HG03095 (cell line): ENCODE measurements around the gene CEP68.

Source experiments
- ATAC-seq: cut with Tn5 transposase; IDR thresholded peaks from one replicate; pipeline ENCODE4 v1.9.1; 2021; ENCODE audit warnings: moderate library complexity; ENCODE audit not compliant: unreplicated experiment

The CEP68 gene

GRCh38 chr2:65055422-65056214, 598 bp upstream of the CEP68 start:
- peak; percentile 30 for ATAC-seq

- ATAC-seq = no peak
Observed at GRCh38 chr2:65057054-65057375, 799 bp downstream of the CEP68 start.

GRCh38 chr2:65057391-65058052, 1.3 kb downstream of the CEP68 start:
- ATAC-seq = no peak

- no peak for ATAC-seq
Observed at GRCh38 chr2:65059071-65059470, 2.9 kb downstream of the CEP68 start.

DNA sequence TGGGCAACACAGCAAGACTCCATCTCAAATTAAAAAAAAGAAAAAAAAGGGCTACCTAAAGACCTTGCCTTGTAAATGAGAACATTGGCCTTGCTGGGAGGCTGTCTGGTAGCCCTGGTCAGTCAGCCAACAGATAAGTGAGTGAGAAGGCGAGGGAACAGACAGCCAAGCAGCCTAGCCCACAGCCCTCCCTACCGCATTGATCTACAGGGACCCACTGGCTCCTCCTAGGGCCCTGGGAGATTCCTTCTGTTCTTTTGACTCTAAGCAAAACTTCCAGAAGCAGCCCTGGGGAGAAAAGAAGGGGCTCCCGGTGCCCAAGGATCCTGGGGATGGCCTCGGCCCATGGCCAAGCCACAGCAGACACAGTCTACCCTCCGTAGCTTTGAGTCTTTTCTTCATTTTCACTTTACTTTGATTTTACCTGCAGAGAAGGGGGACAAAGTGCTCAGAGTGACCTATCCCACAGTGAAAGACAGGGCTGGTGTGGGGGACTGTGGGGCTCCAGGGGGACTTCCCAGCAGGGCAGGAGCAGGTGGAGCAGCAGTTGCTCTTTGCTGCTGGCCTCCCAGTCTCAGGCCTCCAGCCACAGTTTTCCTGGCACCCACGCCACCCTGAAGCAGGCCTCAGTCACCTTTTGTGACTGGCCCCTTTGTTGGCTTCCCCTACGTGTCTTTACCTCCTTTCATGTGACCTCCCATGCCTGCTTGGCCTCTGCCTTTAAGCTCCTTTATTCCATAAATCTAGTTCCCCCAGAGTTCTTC, 5.1 kb downstream of the CEP68 start:
- ATAC-seq = no peak

GRCh38 chr2:65061910-65062339, 5.7 kb downstream of the CEP68 start:
- ATAC-seq = no peak

GRCh38 chr2:65062843-65063825, 6.9 kb downstream of the CEP68 start:
- ATAC-seq = no peak

GRCh38 chr2:65064728-65065552, 8.7 kb downstream of the CEP68 start:
- peak; percentile 72 for ATAC-seq

DNA sequence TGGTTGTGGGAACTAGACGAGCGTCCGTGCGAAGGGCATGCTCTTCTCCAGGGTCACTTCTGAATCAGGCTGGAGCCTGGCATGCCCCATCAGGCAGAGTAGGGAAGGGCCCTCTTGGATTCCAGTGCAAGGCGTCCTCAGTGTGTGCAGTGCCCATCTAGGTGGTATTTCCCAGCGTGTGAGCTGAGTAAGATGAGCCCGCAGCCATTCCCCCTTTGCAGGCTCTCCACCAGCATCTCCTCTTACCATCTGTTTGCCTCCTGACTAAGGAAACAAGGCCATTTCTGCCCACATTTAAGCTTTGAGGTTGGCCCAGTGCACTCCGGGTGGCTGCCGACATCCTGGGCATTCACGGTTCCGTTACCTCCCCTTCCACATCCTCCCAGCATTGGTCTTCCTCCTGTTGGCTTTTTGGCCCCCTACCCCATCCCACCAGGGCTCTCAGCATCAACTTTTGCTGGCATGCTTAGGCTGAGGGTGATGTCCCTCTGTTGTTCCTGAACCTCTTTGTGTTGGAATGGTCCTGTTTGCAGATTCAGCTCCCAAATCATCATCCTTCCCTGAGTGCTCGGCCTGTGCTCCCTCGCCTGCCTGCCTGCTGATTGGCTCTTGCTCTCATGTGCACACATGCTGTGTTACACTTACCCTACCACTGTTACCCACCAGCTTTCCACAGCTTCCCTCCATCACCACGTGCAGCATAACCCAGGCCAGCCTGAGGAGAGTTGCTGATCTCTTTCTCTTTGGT, 11.8 kb downstream of the CEP68 start:
- no peak for ATAC-seq

DNA sequence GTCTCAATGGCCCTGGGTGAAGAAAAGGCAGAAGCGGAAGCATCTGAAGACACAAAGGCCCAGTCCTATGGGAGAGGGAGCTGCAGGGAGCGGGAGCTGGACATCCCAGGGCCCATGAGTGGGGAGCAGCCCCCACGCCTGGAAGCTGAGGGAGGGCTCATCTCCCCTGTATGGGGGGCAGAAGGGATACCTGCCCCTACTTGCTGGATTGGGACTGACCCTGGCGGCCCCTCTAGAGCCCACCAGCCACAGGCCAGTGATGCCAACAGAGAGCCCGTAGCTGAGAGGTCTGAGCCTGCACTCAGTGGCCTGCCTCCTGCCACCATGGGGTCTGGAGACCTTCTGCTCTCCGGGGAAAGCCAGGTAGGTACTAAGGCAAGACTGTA, 13.2 kb downstream of the CEP68 start:
- ATAC-seq = no peak

DNA sequence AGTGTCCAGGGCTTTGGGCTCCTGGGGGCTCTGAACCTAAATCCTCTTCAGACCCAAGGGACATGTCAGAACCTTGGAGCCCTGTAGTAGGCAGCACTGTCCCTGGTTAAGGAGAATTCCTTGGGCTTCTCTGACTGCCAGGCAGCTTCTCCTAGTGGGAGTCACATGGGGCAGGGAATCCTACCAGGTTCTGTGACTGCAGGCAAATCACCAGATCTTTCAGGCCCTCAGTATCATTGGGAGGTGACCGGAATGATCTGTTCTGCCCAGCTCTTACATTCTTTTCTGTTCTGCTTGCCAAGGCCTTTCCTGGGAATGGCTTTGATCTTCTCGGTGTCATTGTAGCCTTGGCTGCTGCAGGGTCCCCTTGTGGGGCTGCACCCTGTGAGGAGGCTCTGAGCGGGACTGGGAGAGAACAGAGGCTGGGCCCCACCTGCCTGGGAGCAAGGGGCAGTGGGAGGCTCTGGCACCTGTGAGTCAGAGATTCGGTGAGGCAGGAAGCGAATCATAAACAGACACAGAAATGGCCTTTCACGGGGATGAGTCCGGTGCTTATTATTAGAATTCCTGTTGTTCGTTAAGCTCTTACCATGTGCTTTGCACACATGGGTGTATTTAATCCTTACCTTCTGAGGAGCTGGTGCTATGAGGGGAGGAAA, 14.1 kb downstream of the CEP68 start:
- no peak for ATAC-seq

DNA sequence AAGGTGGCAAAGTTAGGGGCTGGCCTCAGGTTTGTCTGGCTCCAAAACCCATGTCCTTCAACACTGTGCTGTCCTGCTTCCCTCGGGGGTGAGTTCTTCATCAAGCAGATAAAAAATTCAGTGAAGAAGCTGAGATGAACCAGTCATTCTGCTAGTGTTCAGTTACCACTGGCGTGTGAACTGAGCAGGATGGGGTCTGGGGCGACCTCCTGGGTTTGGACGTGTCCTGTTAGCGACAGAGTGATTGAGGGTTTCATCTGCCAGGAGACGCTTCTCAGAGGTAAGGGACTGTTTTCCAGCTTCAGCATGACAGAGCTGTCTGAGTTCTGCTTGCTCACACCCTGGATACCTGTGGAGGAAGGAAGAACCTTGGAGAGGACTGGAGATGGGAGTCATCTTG, 14.6 kb downstream of the CEP68 start:
- no peak for ATAC-seq

- ATAC-seq = no peak
Observed at GRCh38 chr2:65071499-65072180, 15.4 kb downstream of the CEP68 start.

- no peak for ATAC-seq
Observed at GRCh38 chr2:65072181-65072970, 16.2 kb downstream of the CEP68 start.

- ATAC-seq = no peak
Observed at GRCh38 chr2:65073879-65074565, 17.8 kb downstream of the CEP68 start.

DNA sequence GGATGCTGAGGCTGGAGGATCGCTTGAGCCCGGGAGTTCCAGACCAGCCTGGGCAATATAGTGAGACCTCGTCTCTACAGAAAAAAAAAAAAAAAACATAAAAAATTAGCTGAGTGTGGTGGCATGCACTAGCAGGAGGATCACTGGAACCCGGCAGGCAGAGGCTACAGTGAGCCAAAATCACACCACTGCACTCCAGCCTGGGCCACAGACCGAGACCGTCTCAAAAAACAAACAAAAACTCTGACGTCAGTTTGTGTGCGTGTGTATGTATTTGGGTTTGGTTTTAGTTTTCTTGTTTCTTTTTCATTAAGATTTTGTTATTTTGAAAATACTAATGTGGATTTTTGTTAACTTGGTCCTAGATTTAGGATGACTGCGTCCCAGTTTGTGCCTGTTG, 19.0 kb downstream of the CEP68 start:
- no peak for ATAC-seq
